Effector memory CD4-positive, alpha-beta T cell (primary cell): ENCODE results near the gene APOBEC3A.

Experiments
- DNase-seq, 3 donors: peaks; one replicate each; pipeline ENCODE4 v3.0.0-alpha.2; 2020
- H3K27ac ChIP-seq: 2 replicates; pipeline ENCODE4 v1.7.0; 2013; ENCODE audit warnings: mild to moderate bottlenecking, low read length, moderate library complexity; ENCODE audit not compliant: insufficient read depth, poor library complexity, severe bottlenecking
- H3K27me3 ChIP-seq: replicated peaks from 2 replicates; pipeline ENCODE4 v1.7.0; 2013; ENCODE audit warnings: mild to moderate bottlenecking, low read length; ENCODE audit not compliant: insufficient read depth, control insufficient read depth, poor library complexity, severe bottlenecking
- H3K36me3 ChIP-seq: 2 replicates; pipeline ENCODE4 v1.7.0; 2013; ENCODE audit warnings: mild to moderate bottlenecking, low read length, moderate library complexity; ENCODE audit not compliant: control insufficient read depth, insufficient read depth
- H3K4me1 ChIP-seq: 2 replicates; pipeline ENCODE4 v1.7.0; 2013; ENCODE audit warnings: low read length, mild to moderate bottlenecking; ENCODE audit not compliant: control insufficient read depth, insufficient read depth, poor library complexity, severe bottlenecking
- H3K4me3 ChIP-seq: 2 replicates; pipeline ENCODE4 v1.7.0; 2013; ENCODE audit warnings: low read length, low read depth, mild to moderate bottlenecking; ENCODE audit not compliant: insufficient read depth, poor library complexity, severe bottlenecking
- H3K9me3 ChIP-seq: 2 replicates; pipeline ENCODE4 v1.7.0; 2013; ENCODE audit warnings: mild to moderate bottlenecking, low read length, moderate library complexity; ENCODE audit not compliant: control insufficient read depth
- total RNA-seq, 3 donors: gene quantifications; one replicate each; lab custom pipeline; 2026; lab: John Stamatoyannopoulos, UW

APOBEC3A gene
- 0 to 0.97 (median 0) reads per million in 3 donors for total RNA-seq

GRCh38 chr22:38957046-38957770 is at the start of gene APOBEC3A:
Gene APOBEC3A, plus strand, starts transcription at chr22:38957609. Its CDS starts 83 bp downstream, at chr22:38957692.
- DNase-seq: no peak
- Histone ChIP-seq H3K4me3 (no peak within 1 kb of the TSS), H3K4me1 (no peaks in the 10 kb centered on the region), H3K27ac (no peak within 1 kb of the TSS), H3K27me3 (no peaks in the 10 kb centered on the region), H3K9me3 (no peaks in the 10 kb centered on the region), H3K36me3 (no peaks in the 10 kb centered on the region)

- DNase-seq: no peak
- Histone ChIP-seq H3K27ac (no peak overlapping the region), H3K36me3 (no peaks in the 10 kb centered on the region), H3K4me3 (no peak overlapping the region), H3K9me3 (no peaks in the 10 kb centered on the region), H3K27me3 (no peaks in the 10 kb centered on the region), H3K4me1 (no peaks in the 10 kb centered on the region)
Measured at GRCh38 chr22:38907767-38908166, 49.6 kb upstream of the APOBEC3A start.

GRCh38 chr22:38911434-38911833 is 46.0 kb upstream of the APOBEC3A start:
- no peak overlapping the region for H3K27ac ChIP-seq
- H3K9me3 ChIP-seq: no peaks in the 10 kb centered on the region
- H3K4me1 ChIP-seq: no peaks in the 10 kb centered on the region
- DNase-seq: no peak
- no peaks in the 10 kb centered on the region for H3K27me3 ChIP-seq
- H3K36me3 ChIP-seq: no peaks in the 10 kb centered on the region
- no peak overlapping the region for H3K4me3 ChIP-seq

GRCh38 chr22:38919631-38920190 is 37.7 kb upstream of the APOBEC3A start:
- no peak overlapping the region for H3K4me3 ChIP-seq
- no peak for DNase-seq

GRCh38 chr22:38921120-38921519 is 36.3 kb upstream of the APOBEC3A start:
- Histone ChIP-seq H3K4me1 (no peaks in the 10 kb centered on the region), H3K9me3 (no peaks in the 10 kb centered on the region), H3K27ac (no peak overlapping the region), H3K4me3 (no peak overlapping the region), H3K36me3 (no peaks in the 10 kb centered on the region), H3K27me3 (peaks cover 3% of the 10 kb centered on the region)
- DNase-seq: no peak

More at GRCh38 chr22:38919631-38920190, 37.7 kb upstream of the APOBEC3A start:
- Histone ChIP-seq H3K27me3 (peaks cover 3% of the 10 kb centered on the region), H3K9me3 (no peaks in the 10 kb centered on the region), H3K27ac (no peak overlapping the region), H3K4me1 (no peaks in the 10 kb centered on the region), H3K36me3 (no peaks in the 10 kb centered on the region)

DNA sequence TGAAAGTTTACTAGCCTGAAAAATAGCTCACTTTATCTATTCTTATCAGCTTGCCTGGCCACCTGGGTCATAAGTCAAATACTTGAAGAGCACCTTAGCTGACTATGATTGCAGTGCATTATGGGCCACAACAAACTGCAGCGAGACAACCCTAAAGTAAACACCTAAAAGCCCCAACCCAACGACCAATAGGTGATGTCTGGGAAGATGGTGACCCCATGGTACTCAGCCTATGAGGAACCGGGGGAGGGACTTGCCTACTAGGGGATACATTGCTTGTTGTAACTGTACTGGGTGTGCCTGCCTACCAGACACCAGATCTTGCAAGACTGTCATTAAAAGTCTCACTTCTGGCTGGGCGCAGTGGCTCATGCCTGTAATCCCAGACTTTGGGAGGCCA is 35.6 kb upstream of the APOBEC3A start:
- no peaks in the 10 kb centered on the region for H3K4me1 ChIP-seq
- peaks cover 3% of the 10 kb centered on the region for H3K27me3 ChIP-seq
- no peaks in the 10 kb centered on the region for H3K9me3 ChIP-seq
- no peak overlapping the region for H3K4me3 ChIP-seq
- no peak for DNase-seq
- no peaks in the 10 kb centered on the region for H3K36me3 ChIP-seq
- H3K27ac ChIP-seq: no peak overlapping the region

DNA sequence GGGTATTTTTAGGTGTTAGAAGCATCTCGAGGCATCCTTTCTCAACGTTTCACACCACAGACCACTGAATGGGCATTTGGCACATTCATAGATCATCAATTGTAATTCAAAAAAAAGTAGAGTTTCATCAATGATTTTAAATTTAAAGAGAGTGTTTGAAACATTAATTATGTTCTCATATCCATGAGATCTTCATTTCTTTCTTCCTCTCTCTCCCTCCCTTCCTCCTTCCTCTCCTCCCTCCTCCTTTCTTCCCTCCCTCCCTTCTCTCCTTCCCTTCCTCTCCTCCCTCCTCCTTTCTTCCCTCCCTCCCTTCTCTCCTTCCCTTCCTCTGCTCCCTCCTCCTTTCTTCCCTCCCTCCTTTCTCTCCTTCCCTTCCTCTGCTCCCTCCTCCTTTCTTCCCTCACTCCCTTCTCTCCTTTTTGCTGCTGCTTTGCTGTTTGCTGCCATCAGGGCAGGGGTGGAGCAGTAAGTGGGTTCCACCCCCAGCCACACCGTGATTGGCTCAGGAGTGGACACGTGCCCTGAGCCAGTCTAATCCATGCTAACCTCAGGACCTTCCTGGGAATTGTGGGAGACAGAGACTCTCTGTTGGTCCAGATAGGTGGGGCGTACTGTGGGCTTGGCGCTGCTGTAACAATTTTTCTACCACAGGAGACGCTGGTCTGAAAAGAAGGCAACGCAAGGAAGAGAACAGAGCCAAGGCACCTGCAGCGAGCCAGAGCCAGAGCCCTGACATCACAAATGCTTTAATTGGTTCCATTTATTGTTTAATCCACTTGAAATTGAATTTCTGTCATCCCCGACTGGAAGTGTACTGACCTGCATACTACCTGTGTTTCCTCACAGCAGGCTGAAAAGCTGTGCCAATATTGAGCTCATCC is 33.7 kb upstream of the APOBEC3A start:
- no peaks in the 10 kb centered on the region for H3K4me1 ChIP-seq
- no peaks in the 10 kb centered on the region for H3K9me3 ChIP-seq
- no peak overlapping the region for H3K4me3 ChIP-seq
- peaks cover 3% of the 10 kb centered on the region for H3K27me3 ChIP-seq
- no peak for DNase-seq
- no peak overlapping the region for H3K27ac ChIP-seq
- H3K36me3 ChIP-seq: no peaks in the 10 kb centered on the region

- H3K9me3 ChIP-seq: no peaks in the 10 kb centered on the region
- no peaks in the 10 kb centered on the region for H3K36me3 ChIP-seq
- no peak overlapping the region for H3K27ac ChIP-seq
- H3K4me3 ChIP-seq: no peak overlapping the region
- peaks cover 3% of the 10 kb centered on the region for H3K27me3 ChIP-seq
- DNase-seq: no peak
- H3K4me1 ChIP-seq: no peaks in the 10 kb centered on the region
Measured at GRCh38 chr22:38924347-38924952, 33.0 kb upstream of the APOBEC3A start.

DNA sequence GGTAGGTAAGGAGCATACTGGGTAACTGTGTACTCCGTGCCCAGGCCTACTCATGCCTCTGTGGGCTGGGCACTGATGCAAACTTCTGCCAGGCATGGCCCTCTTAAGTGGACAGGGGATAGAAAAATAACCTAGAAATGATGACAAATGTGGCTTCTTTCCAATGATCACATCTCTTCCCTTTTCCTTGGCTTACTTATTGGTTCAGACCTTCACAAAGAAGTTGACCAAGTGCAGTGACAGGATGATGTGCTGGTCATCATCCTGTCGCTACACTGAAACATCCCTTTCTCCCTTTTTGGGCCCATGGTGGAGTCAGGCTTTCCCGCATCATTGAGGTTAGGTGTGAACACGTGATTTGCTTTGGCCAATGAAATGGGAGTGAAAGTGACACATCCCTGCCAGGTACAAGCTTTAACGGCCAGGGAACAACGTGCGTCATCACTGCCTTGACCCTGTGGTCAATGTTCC is 31.8 kb upstream of the APOBEC3A start:
- no peak for DNase-seq
- Histone ChIP-seq H3K9me3 (no peaks in the 10 kb centered on the region), H3K36me3 (no peaks in the 10 kb centered on the region), H3K27ac (no peak overlapping the region), H3K4me3 (no peak overlapping the region), H3K27me3 (peaks cover 3% of the 10 kb centered on the region), H3K4me1 (no peaks in the 10 kb centered on the region)
